Thyroid gland (tissue), 4 donors: Measurements from ENCODE around the gene C5. TPM values are rescaled to one million over a fixed set of nuclear protein-coding genes. Genes with fewer than 3 reads are reported as not detected.
A peak's percentile ranks its signal among the peaks of the same experiment; 100 is the strongest.

Source experiments
- DNase-seq, 2 donors: peaks; one replicate each; pipeline ENCODE4 v3.0.0-alpha.2; 2019
- H3K27ac ChIP-seq, 3 donors: fragments of 200-600 bp; sonication (generic); 1 replicate in 2 of 3; 2 replicates in 1 of 3; pipeline ENCODE4 v1.5.1; 2016 to 2019; ENCODE audit warnings: mild to moderate bottlenecking in 1 of 3, moderate library complexity in 1 of 3
- H3K27me3 ChIP-seq: fragments of 200-600 bp; sonication (generic); one replicate; pipeline ENCODE4 v1.5.1; 2019
- H3K36me3 ChIP-seq, 2 donors: fragments of 200-600 bp; sonication (generic); one replicate each; pipeline ENCODE4 v1.5.1; 2016 to 2019
- H3K4me1 ChIP-seq, 2 donors: fragments of 200-600 bp; sonication (generic); one replicate each; pipeline ENCODE4 v1.5.1; 2017 to 2019
- H3K4me3 ChIP-seq, 3 donors: fragments of 200-600 bp; sonication (generic); replicated peaks in 1 of 3; 1 replicate in 2 of 3; 2 replicates in 1 of 3; pipeline ENCODE4 v1.5.1; 2016; ENCODE audit warnings: mild to moderate bottlenecking in 1 of 3
- H3K9me3 ChIP-seq: fragments of 200-600 bp; sonication (generic); one replicate; pipeline ENCODE4 v1.5.1; 2017
- POLR2A ChIP-seq, 2 donors: fragments of 450-650 bp; IDR thresholded peaks; one replicate each; pipeline ENCODE4 v1.6.1; 2017; ENCODE audit warnings: antibody characterized with exemption in 2 of 2, mild to moderate bottlenecking in 2 of 2, moderate library complexity in 1 of 2
- WGBS, 2 donors: methylation state at CpG; one replicate each; pipeline ENCODE4 v1.1.5; 2017; 5-methylcytosine and 5-hydroxymethylcytosine counted together
- intact Hi-C: fragments of 100-400 bp; cut with DNase I; formaldehyde crosslinking; loops from one replicate; pipeline ENCODE4 v1.15.1; 2023
- total RNA-seq, 4 donors: library from RNA; depleted of rRNA; stranded (reverse); fragments of >200 nt; gene quantifications; one replicate each; pipeline ENCODE4 v1.2.3, GENCODE V29; 2016
- TF ChIP-seq, protein P1 (sequence below), 6 experiments: fragments of 200-600 bp in 3 of 6; fragments of 450-650 bp in 3 of 6; sonication (generic) in 3 of 6; IDR thresholded peaks; one replicate each; pipeline ENCODE4 v1.5.1; 2016 to 2019; ENCODE audit warnings: antibody characterized with exemption in 6 of 6, mild to moderate bottlenecking in 2 of 6, inconsistent platforms in 1 of 6, moderate library complexity in 1 of 6

C5 gene
- total RNA-seq, 4 donors from 2014 or later: 1.7 to 3.4 (median 2.8) TPM

GRCh38 chr9:120917929-120918762 is 131.9 kb downstream of the C5 start:
- WGBS, 2 donors: 94 to 97% methylated on average over 4 of the region's 4 CpGs
- peaks cover 0 to 18% of the 10 kb centered on the region in 2 donors for H3K4me1 ChIP-seq
- H3K36me3 ChIP-seq: no peaks in the 10 kb centered on the region
- no peaks in the 10 kb centered on the region for H3K9me3 ChIP-seq
- TF ChIP-seq, protein P1, sequence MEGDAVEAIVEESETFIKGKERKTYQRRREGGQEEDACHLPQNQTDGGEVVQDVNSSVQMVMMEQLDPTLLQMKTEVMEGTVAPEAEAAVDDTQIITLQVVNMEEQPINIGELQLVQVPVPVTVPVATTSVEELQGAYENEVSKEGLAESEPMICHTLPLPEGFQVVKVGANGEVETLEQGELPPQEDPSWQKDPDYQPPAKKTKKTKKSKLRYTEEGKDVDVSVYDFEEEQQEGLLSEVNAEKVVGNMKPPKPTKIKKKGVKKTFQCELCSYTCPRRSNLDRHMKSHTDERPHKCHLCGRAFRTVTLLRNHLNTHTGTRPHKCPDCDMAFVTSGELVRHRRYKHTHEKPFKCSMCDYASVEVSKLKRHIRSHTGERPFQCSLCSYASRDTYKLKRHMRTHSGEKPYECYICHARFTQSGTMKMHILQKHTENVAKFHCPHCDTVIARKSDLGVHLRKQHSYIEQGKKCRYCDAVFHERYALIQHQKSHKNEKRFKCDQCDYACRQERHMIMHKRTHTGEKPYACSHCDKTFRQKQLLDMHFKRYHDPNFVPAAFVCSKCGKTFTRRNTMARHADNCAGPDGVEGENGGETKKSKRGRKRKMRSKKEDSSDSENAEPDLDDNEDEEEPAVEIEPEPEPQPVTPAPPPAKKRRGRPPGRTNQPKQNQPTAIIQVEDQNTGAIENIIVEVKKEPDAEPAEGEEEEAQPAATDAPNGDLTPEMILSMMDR (IDR thresholded peaks at IDR 0.05): no peak
- TF ChIP-seq POLR2A (IDR thresholded peaks at IDR 0.05): no peak
- no peak overlapping the region for H3K4me3 ChIP-seq
- intact Hi-C loops: no loop called here
- DNase-seq: no peak
- H3K27me3 ChIP-seq: no peaks in the 10 kb centered on the region
- H3K27ac ChIP-seq: peak overlapping the region; percentile 11 to 63 (median 59)

GRCh38 chr9:120916991-120917880 is 132.8 kb downstream of the C5 start:
- Histone ChIP-seq H3K27ac (peak overlapping the region in 2 of 3 donors; percentile 10 to 20), H3K4me1 (peaks cover 0 to 18% of the 10 kb centered on the region in 2 donors), H3K4me3 (no peak overlapping the region), H3K27me3 (no peaks in the 10 kb centered on the region), H3K36me3 (no peaks in the 10 kb centered on the region), H3K9me3 (no peaks in the 10 kb centered on the region)
- TF ChIP-seq, protein P1 (IDR thresholded peaks at IDR 0.05): no peak
- TF ChIP-seq POLR2A (IDR thresholded peaks at IDR 0.05): no peak
- DNase-seq: no peak
- intact Hi-C loops: no loop called here
- WGBS, 2 donors: 91 to 92% methylated on average over 8 of the region's 8 CpGs

DNA sequence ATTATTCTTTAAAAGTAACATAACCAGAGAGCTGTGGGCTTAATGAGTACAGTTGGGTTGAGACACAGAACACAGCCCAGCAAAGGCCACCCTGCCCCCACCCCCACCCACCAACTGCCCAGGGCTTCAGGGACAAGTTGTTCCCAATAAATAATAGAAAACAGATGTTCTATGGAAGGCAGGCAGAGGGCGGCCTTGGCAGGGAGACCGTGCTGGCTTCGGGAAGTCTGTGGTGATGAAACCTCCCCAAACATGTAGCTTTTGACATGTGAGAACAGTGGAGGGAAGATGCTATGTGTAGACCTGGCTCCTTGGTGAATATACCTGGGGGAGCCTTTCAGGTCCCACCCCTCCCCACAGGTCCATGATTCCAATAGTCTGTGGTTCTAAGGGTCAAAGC is 133.5 kb downstream of the C5 start:
- TF ChIP-seq, protein P1 (IDR thresholded peaks at IDR 0.05): no peak
- no peak for TF ChIP-seq POLR2A (IDR thresholded peaks at IDR 0.05)
- WGBS, 2 donors: 63 to 77% methylated on average over 3 of the region's 3 CpGs
- intact Hi-C loops: no loop called here
- Histone ChIP-seq H3K4me3 (no peak overlapping the region), H3K27me3 (no peaks in the 10 kb centered on the region), H3K36me3 (no peaks in the 10 kb centered on the region), H3K9me3 (no peaks in the 10 kb centered on the region), H3K4me1 (peaks cover 0 to 18% of the 10 kb centered on the region in 2 donors), H3K27ac (peak overlapping the region in 2 of 3 donors; percentile 10 to 20)
- DNase-seq: peak in 1 of 2 donors; percentile 31

DNA sequence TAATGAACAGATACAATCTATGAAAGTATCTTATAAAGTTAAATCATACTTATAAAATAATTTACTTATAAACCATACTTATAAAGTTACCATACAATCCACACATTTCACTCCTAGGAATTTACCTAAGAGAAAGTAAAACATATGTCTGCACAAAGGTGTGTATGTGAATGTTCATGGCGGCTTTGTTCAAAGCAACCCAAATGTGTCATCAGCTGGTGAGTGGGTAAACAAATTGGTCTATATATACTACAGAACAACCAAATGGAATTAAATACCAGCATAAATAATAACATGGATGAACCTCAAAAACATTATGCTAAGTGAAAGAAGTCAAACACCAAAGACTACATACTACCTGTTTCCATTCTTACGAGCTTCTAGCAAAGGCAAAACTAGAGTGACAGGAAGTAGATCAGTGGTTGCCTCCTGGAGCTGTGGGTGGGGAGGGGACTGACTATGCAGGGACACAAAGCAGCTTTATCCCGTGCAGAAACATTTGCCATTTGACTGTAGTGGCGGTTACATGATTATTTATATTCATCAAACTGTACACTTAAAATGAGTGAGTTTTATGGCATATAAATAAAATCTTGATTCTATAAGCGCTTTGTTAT is 134.1 kb downstream of the C5 start:
- intact Hi-C loops: no loop called here
- Histone ChIP-seq H3K27ac (peak overlapping the region in 1 of 3 donors; percentile 15), H3K9me3 (no peaks in the 10 kb centered on the region), H3K4me1 (peaks cover 0 to 16% of the 10 kb centered on the region in 2 donors), H3K27me3 (no peaks in the 10 kb centered on the region), H3K36me3 (peaks cover 0 to 3% of the 10 kb centered on the region in 2 donors), H3K4me3 (no peak overlapping the region)
- DNase-seq: no peak
- TF ChIP-seq POLR2A (IDR thresholded peaks at IDR 0.05): no peak
- TF ChIP-seq, protein P1 (IDR thresholded peaks at IDR 0.05): no peak
- 77 to 88% methylated on average over 5 of the region's 5 CpGs for WGBS, 2 donors
